Ovary (tissue), 3 donors: ENCODE results near the gene MDM1.

Source experiments
- CTCF ChIP-seq, 3 donors: fragments of 450-650 bp in 2 of 3; fragments of 200-600 bp in 1 of 3; IDR thresholded peaks; one replicate each; pipeline versions ENCODE4 v1.5.1 to v1.8.0; 2016 to 2022; ENCODE audit warnings: antibody characterized with exemption in 3 of 3, mild to moderate bottlenecking in 1 of 3
- POLR2A ChIP-seq: fragments of 450-650 bp; IDR thresholded peaks from one replicate; pipeline ENCODE4 v1.6.1; 2017; ENCODE audit warnings: antibody characterized with exemption, mild to moderate bottlenecking, moderate library complexity
- donor health status: DM: no; HTN: no; CAD: no.

- TF ChIP-seq CTCF (IDR thresholded peaks at IDR 0.05): no peak
- TF ChIP-seq POLR2A: no peak
These were observed 37.9 kb upstream of the MDM1 start for GRCh38 chr12:68370006-68370590.
